Measurements from ENCODE around the gene ZNF124. TPM values are rescaled to one million over a fixed set of nuclear protein-coding genes. Genes with fewer than 3 reads are reported as not detected.
"Not testable (repeated sequence)": the region's sequence is repeated elsewhere in the genome, so short reads cannot be mapped to it uniquely, and the experiment has no call there.

ZNF124 gene
- total and polyA plus RNA-seq, 3 donors from 2014 or later: 12.9 to 22.0 (median 17.3) TPM

DNA sequence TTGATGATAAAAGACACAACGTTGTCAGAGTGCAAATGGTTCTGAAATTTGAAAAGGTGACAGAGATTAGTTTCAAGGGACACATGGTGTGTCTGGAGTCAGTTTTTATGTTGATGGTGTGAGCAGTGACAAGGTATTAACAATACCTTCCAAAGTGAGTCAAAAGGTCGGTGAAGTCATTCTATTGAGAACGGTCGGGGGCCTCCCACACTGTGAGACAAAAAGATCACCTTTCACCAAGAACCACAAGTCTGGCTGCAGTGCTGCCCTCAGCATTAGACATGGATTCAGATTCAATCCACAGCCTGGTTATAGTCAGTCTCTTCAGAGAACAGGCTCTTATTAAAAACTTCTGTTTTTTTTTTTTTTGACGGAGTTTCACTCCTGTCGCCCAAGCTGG, 26.5 kb downstream of the ZNF124 start:
- H3K36me3 ChIP-seq (ENCODE audit: low read depth, missing control alignments): no peaks in the 10 kb centered on the region
- no peaks in the 10 kb centered on the region for H3K4me1 ChIP-seq
- no peaks in the 10 kb centered on the region for H3K27me3 ChIP-seq
- no peak overlapping the region for H3K27ac ChIP-seq
- 90 to 94% methylated on average over 6 of the region's 6 CpGs for WGBS, 2 donors
- TF ChIP-seq POLR2A (IDR thresholded peaks at IDR 0.05): no peak
- TF ChIP-seq, protein P1, sequence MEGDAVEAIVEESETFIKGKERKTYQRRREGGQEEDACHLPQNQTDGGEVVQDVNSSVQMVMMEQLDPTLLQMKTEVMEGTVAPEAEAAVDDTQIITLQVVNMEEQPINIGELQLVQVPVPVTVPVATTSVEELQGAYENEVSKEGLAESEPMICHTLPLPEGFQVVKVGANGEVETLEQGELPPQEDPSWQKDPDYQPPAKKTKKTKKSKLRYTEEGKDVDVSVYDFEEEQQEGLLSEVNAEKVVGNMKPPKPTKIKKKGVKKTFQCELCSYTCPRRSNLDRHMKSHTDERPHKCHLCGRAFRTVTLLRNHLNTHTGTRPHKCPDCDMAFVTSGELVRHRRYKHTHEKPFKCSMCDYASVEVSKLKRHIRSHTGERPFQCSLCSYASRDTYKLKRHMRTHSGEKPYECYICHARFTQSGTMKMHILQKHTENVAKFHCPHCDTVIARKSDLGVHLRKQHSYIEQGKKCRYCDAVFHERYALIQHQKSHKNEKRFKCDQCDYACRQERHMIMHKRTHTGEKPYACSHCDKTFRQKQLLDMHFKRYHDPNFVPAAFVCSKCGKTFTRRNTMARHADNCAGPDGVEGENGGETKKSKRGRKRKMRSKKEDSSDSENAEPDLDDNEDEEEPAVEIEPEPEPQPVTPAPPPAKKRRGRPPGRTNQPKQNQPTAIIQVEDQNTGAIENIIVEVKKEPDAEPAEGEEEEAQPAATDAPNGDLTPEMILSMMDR (IDR thresholded peaks at IDR 0.05): no peak
- no peak overlapping the region for H3K4me3 ChIP-seq
- no peaks in the 10 kb centered on the region for H3K9me3 ChIP-seq
- no peak for DNase-seq
- intact Hi-C loops (cut with DNase I; ENCODE audit: low total_unique reads): no loop called here

DNA sequence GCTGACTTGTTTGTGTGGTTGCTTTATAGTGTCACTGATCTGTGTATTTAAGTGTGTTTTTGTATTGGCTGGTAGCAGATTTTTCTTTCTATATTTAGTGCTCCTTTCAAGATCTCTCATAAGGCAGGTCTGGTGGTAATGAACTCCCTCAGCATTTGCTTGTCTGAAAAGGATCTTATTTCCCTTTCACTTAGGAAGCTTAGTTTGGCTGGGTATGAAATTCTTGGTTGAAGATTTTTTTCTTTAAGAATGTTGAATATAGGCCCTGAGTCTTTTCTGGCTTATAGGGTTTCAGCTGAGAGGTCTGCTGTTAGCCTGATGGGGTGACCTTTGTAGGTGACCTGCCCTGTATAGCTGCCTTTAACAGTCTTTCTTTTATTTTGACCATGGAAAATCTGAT, 32.3 kb downstream of the ZNF124 start:
- H3K27me3 ChIP-seq; H3K27ac ChIP-seq; H3K4me3 ChIP-seq; H3K36me3 ChIP-seq (ENCODE audit: low read depth, missing control alignments); H3K4me1 ChIP-seq; H3K9me3 ChIP-seq; DNase-seq; intact Hi-C loops (cut with DNase I; ENCODE audit: low total_unique reads): not testable (repeated sequence)

DNA sequence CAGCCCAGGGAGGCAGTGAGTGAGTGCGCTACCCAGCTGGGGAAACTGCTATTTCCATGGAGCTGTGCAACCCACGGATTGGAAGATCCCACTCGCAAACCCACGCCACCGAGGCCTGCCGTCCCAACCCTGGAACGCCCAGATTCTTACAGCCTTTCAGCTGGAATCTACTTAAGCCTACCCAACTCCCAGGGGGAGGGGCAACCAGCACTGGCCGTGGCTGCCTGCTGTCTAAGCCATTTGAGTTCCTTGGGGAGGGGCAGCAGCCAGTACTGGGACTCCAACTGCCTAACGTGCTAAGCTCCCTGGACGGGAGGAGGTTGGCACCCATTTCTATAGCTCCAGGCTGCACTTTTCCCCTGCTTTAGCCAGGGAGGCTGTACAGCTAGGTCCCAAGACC, 40.6 kb downstream of the ZNF124 start:
- H3K9me3 ChIP-seq: no peaks in the 10 kb centered on the region
- no peaks in the 10 kb centered on the region for H3K27me3 ChIP-seq
- 87 to 98% methylated on average over 7 to 10 of the region's 10 CpGs for WGBS, 2 donors
- intact Hi-C loops (cut with DNase I; ENCODE audit: low total_unique reads): no loop called here
- H3K36me3 ChIP-seq (ENCODE audit: low read depth, missing control alignments): no peaks in the 10 kb centered on the region
- no peaks in the 10 kb centered on the region for H3K4me1 ChIP-seq
- no peak overlapping the region for H3K4me3 ChIP-seq
- no peak overlapping the region for H3K27ac ChIP-seq
- no peak for DNase-seq
- no peak for TF ChIP-seq POLR2A (IDR thresholded peaks at IDR 0.05)
- TF ChIP-seq, protein P1 (IDR thresholded peaks at IDR 0.05): no peak

DNA sequence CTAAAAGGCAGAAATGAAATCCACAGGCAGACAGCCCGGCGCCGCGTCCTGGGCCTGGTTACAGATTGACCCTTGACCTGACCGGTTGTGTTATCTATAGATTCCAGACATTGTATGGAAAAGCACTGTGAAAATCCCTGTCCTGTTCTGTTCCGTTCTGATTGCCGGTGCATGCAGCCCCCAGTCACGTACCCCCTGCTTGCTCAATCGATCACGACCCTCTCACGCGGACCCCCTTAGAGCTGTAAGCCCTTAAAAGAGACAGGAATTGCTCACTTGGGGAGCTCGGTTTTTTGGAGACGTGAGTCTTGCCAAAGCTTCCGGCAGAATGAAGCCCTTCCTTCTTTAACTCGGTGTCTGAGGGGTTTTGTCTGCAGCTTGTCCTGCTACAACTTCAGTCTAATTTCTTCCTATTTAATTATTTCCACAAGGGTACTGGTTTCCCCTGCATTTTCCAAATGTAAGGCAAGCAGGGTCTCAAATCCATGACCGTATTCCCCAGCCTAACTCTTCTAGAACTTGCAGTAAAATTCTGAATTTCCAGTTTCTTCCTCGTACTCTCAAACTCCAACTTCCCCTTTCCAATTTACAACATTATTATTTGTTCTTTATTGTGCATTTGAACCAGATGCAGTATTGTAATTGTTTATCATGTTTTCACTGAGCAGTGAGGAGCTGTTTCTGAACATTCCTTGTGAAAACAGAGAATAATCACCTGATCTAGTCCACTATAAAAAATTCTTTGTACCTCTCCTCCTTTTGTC, 44.1 kb downstream of the ZNF124 start:
- H3K36me3 ChIP-seq (ENCODE audit: low read depth, missing control alignments); DNase-seq; H3K4me1 ChIP-seq; H3K4me3 ChIP-seq; H3K9me3 ChIP-seq; H3K27me3 ChIP-seq; H3K27ac ChIP-seq; intact Hi-C loops (cut with DNase I; ENCODE audit: low total_unique reads): not testable (repeated sequence)
- 12 to 44% methylated on average over 9 to 13 of the region's 18 CpGs for WGBS, 2 donors

DNA sequence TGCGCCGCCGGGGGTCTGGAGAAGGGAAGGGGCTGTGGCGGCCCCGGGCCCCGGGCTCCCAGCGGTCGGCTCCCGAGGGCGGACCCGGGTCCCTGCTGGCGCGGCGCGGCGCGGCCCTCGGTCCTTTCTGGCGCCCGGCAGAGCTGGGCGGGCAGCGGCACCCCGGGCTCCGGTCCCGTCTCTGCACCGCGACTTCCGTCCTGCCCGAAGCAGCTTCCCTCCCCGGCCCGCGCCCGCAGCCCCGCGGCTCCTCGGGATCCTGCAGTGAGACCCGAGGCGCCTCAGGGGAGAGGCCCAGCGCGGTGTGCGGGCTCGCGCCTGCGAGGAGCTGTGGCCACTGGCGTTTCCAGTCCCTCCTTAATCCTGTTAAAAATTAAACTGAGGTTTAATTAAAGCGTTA, 45.2 kb downstream of the ZNF124 start:
- H3K9me3 ChIP-seq; H3K27ac ChIP-seq; DNase-seq; H3K4me1 ChIP-seq; H3K27me3 ChIP-seq; intact Hi-C loops (cut with DNase I; ENCODE audit: low total_unique reads); H3K36me3 ChIP-seq (ENCODE audit: low read depth, missing control alignments); H3K4me3 ChIP-seq: not testable (repeated sequence)
- no CpG with 5 or more reads among the region's 46 CpGs for WGBS, 2 donors

DNA sequence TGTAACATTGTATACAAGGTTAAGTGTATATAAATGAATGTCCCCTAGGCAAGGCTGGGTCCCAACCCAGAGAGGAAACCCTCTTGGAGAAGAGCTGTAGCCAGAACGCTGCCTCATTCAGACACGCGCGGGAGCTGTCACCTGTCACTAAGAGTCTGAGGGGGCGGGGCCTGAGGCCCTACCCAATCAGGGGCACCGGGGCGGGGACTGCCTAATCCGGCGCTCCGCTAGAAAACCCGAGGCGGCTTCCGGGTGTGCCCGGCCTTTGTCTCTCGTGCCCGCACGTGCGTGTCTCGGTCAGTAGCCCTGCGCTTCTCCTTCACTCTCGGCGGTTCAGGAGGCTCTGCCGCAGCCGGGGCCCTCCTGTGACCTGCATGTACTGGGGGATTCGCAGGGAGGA, 45.7 kb downstream of the ZNF124 start:
- no CpG with 5 or more reads among the region's 25 CpGs for WGBS, 2 donors
- H3K9me3 ChIP-seq; H3K4me1 ChIP-seq; H3K27me3 ChIP-seq; H3K27ac ChIP-seq; intact Hi-C loops (cut with DNase I; ENCODE audit: low total_unique reads); DNase-seq; H3K36me3 ChIP-seq (ENCODE audit: low read depth, missing control alignments); H3K4me3 ChIP-seq: not testable (repeated sequence)

DNA sequence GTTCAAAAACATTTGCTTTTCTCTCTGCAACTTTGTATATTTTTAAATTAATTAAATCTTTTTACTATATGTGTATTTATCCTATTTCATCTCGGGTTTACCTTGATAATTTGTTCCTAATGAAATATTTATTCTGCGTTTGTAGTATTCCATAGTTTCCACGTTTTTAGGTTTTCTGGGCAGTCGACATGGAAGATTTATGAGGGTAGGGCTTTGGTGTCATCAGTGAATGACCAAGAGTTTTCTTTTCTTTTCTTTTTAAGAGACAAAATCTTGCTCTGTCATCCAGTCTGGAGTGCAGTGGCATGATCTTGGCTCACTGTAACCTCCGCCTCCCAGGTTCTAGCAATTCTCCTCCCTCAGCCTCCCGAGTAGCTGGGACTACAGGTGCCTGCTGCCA, 50.4 kb downstream of the ZNF124 start:
- no peak for TF ChIP-seq POLR2A (IDR thresholded peaks at IDR 0.05)
- TF ChIP-seq, protein P1 (IDR thresholded peaks at IDR 0.05): no peak
- Histone ChIP-seq H3K27ac (no peak overlapping the region), H3K4me1 (no peaks in the 10 kb centered on the region), H3K4me3 (no peak overlapping the region), H3K9me3 (no peaks in the 10 kb centered on the region), H3K27me3 (no peaks in the 10 kb centered on the region), H3K36me3 (ENCODE audit: low read depth, missing control alignments) (no peaks in the 10 kb centered on the region)
- DNase-seq: no peak
- intact Hi-C loops (cut with DNase I; ENCODE audit: low total_unique reads): no loop called here
- WGBS, 2 donors: 73 to 79% methylated on average over 6 of the region's 6 CpGs

DNA sequence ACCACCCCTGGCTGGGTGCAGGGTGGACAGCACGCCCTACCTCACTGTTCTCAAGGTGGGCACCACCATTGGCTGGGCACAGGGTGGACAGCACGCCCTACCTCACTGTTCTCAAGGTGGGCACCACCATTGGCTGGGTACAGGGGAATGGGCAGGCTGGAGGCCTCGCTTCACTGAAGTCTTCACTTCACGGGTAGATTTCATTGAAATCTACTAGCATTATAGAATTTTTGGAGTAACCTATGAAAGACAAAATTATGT, 51.5 kb downstream of the ZNF124 start:
- H3K9me3 ChIP-seq; H3K36me3 ChIP-seq (ENCODE audit: low read depth, missing control alignments); DNase-seq; H3K27me3 ChIP-seq; intact Hi-C loops (cut with DNase I; ENCODE audit: low total_unique reads); H3K4me3 ChIP-seq; H3K4me1 ChIP-seq; H3K27ac ChIP-seq: not testable (repeated sequence)
- WGBS, 2 donors: 89 to 92% methylated on average over 4 of the region's 4 CpGs
